ENCODE results near the gene CCNY.

DNA sequence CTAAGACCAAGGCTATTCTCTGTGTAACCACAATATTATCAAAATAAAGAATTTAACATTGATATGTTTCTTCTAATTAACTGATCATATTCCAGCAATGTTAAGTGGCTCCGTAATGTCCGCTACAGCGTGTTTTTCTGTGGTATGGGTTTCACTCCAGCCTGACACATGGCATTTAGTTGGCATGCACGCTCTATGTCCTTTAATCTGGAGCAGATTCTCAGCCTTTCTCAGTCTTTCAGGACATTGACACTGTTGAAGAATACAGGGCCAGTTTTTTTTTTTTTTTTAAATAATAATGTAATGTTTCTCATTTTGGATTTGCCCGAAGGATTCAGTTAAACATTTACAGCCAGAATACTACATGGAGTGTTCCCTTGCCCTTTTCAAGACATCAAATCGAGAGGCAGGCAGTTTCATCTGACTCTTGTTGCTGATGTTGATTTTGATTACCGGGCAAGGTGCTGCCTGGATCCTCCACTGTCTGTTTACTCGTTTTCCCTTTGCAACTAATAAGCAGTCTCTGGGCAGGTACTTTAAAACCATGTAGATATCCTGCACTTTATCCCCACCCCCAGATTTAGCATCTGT is 171.3 kb downstream of the CCNY start:
- TF ChIP-seq, protein P1, sequence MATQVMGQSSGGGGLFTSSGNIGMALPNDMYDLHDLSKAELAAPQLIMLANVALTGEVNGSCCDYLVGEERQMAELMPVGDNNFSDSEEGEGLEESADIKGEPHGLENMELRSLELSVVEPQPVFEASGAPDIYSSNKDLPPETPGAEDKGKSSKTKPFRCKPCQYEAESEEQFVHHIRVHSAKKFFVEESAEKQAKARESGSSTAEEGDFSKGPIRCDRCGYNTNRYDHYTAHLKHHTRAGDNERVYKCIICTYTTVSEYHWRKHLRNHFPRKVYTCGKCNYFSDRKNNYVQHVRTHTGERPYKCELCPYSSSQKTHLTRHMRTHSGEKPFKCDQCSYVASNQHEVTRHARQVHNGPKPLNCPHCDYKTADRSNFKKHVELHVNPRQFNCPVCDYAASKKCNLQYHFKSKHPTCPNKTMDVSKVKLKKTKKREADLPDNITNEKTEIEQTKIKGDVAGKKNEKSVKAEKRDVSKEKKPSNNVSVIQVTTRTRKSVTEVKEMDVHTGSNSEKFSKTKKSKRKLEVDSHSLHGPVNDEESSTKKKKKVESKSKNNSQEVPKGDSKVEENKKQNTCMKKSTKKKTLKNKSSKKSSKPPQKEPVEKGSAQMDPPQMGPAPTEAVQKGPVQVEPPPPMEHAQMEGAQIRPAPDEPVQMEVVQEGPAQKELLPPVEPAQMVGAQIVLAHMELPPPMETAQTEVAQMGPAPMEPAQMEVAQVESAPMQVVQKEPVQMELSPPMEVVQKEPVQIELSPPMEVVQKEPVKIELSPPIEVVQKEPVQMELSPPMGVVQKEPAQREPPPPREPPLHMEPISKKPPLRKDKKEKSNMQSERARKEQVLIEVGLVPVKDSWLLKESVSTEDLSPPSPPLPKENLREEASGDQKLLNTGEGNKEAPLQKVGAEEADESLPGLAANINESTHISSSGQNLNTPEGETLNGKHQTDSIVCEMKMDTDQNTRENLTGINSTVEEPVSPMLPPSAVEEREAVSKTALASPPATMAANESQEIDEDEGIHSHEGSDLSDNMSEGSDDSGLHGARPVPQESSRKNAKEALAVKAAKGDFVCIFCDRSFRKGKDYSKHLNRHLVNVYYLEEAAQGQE (IDR thresholded peaks at IDR 0.05; ENCODE audit: insufficient read depth in 1 of 2, low read depth in 2 of 2, low read length in 2 of 2), result no peak
- TF ChIP-seq POLR2AphosphoS5 (IDR thresholded peaks at IDR 0.05; ENCODE audit: low read depth, low read length), result no peak
- no peak for TF ChIP-seq TAF1 (IDR thresholded peaks at IDR 0.05; ENCODE audit: borderline replicate concordance, insufficient read depth, low read length)
- no peak for TF ChIP-seq SIN3A (IDR thresholded peaks at IDR 0.05; ENCODE audit: borderline replicate concordance, insufficient read depth, low read length)
